Upper lobe of left lung (tissue), 6 donors: ENCODE data around the gene ACSM4. TPM values are rescaled to one million over a fixed set of nuclear protein-coding genes. Genes with fewer than 3 reads are reported as not detected.
A peak's percentile ranks its signal among the peaks of the same experiment; 100 is the strongest.

Source experiments
- ATAC-seq, 2 donors: fragments of 200-7000 bp; cut with Tn5 transposase; one replicate each; pipeline ENCODE4 v1.9.1; 2022; ENCODE audit warnings: mild to moderate bottlenecking in 2 of 2, moderate library complexity in 2 of 2; ENCODE audit not compliant: low FRiP score in 2 of 2
- DNase-seq, 2 donors: peaks; one replicate each; pipeline ENCODE4 v3.0.0-alpha.2; 2019 to 2020
- H3K27ac ChIP-seq, 4 donors: fragments of 200-600 bp; sonication (generic); one replicate each; pipeline ENCODE4 v1.5.1; 2016 to 2019
- H3K27me3 ChIP-seq, 4 donors: fragments of 200-600 bp; sonication (generic); one replicate each; pipeline ENCODE4 v1.5.1; 2017 to 2019
- H3K36me3 ChIP-seq, 4 donors: fragments of 200-600 bp; sonication (generic); one replicate each; pipeline ENCODE4 v1.5.1; 2016 to 2019
- H3K4me1 ChIP-seq, 4 donors: fragments of 200-600 bp; sonication (generic); one replicate each; pipeline ENCODE4 v1.5.1; 2018 to 2019
- H3K4me3 ChIP-seq, 4 donors: fragments of 200-600 bp; sonication (generic); one replicate each; pipeline ENCODE4 v1.5.1; 2017 to 2019; ENCODE audit warnings: mild to moderate bottlenecking in 2 of 4, moderate library complexity in 1 of 4
- H3K9me3 ChIP-seq, 4 donors: fragments of 200-600 bp; sonication (generic); one replicate each; pipeline ENCODE4 v1.5.1; 2018 to 2019
- CTCF ChIP-seq, 6 experiments: fragments of 450-650 bp in 4 of 6; fragments of 200-600 bp in 2 of 6; sonication (generic) in 2 of 6; IDR thresholded peaks; one replicate each; pipeline ENCODE4 v1.5.1; 2016 to 2019; ENCODE audit warnings: antibody characterized with exemption in 6 of 6
- EP300 ChIP-seq, 4 donors: sonication (generic); formaldehyde crosslinking; IDR thresholded peaks; one replicate each; pipeline ENCODE4 v1.5.1; 2017; ENCODE audit warnings: antibody characterized with exemption in 4 of 4, control low read depth in 2 of 4
- POLR2A ChIP-seq, 4 donors: fragments of 450-650 bp; IDR thresholded peaks; one replicate each; pipeline ENCODE4 v1.5.1; 2016 to 2017; ENCODE audit warnings: antibody characterized with exemption in 4 of 4, mild to moderate bottlenecking in 2 of 4
- POLR2AphosphoS5 ChIP-seq, 2 donors: sonication (generic); formaldehyde crosslinking; IDR thresholded peaks; one replicate each; pipeline ENCODE4 v1.5.1; 2017; ENCODE audit warnings: antibody characterized with exemption in 2 of 2
- WGBS, 2 donors: methylation state at CpG; one replicate each; pipeline ENCODE4 v1.1.5; 2017 to 2018; 5-methylcytosine and 5-hydroxymethylcytosine counted together
- total RNA-seq, 6 donors: library from RNA; depleted of rRNA in 4 of 6; stranded (reverse); fragments of >200 nt in 4 of 6; gene quantifications; one replicate each; pipeline versions ENCODE4 v1.1.0 to v1.2.1, GENCODE V29; 2016 to 2021
- donor health status: DM: no; HTN: no; CAD: no; lungs with moderate emphysema.
- donor health status: DM: no; HTN: yes; CAD: no; lungs with severe emphysema.

ACSM4 gene
- total RNA-seq, 6 donors from 2014 or later: not detected

DNA sequence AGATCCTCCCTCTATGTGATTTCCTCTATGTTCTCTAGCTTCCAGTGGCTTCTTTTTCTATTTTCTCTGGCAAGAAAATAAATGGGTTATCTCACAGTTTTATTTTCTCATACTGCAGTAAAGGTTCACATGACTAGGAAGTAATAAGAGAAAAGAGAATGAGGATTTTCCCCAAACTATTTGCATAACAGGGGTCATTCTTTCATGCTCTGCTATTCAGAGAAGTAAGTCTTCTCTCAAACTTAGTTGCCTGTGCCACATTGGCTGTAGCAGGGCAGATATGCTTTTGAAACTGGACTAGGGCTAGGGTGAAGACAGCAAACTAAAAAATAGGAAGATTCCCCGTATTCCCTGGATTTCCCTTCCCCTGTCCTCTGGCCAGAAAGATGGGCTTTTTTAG is 57.4 kb downstream of the ACSM4 start:
- Histone ChIP-seq H3K36me3 (no peaks in the 10 kb centered on the region), H3K27me3 (no peaks in the 10 kb centered on the region), H3K27ac (no peak overlapping the region), H3K4me1 (no peaks in the 10 kb centered on the region), H3K9me3 (no peaks in the 10 kb centered on the region), H3K4me3 (no peak overlapping the region)
- no peak for TF ChIP-seq CTCF (IDR thresholded peaks at IDR 0.05)
- TF ChIP-seq POLR2A (IDR thresholded peaks at IDR 0.05): no peak
- TF ChIP-seq POLR2AphosphoS5 (IDR thresholded peaks at IDR 0.05): no peak
- TF ChIP-seq EP300 (IDR thresholded peaks at IDR 0.05): no peak
- 71 to 83% methylated on average over 1 of the region's 1 CpG for WGBS, 2 donors
- DNase-seq: no peak
- ATAC-seq: no peak

- WGBS, 2 donors: 81 to 86% methylated on average over 3 of the region's 3 CpGs
- no peak for ATAC-seq
- no peaks in the 10 kb centered on the region for H3K36me3 ChIP-seq
- DNase-seq: no peak
- no peak overlapping the region for H3K27ac ChIP-seq
- no peak overlapping the region for H3K4me3 ChIP-seq
- TF ChIP-seq CTCF (IDR thresholded peaks at IDR 0.05): no peak
- no peak for TF ChIP-seq POLR2A (IDR thresholded peaks at IDR 0.05)
- no peak for TF ChIP-seq POLR2AphosphoS5 (IDR thresholded peaks at IDR 0.05)
- TF ChIP-seq EP300 (IDR thresholded peaks at IDR 0.05): no peak
- H3K27me3 ChIP-seq: no peaks in the 10 kb centered on the region
- no peaks in the 10 kb centered on the region for H3K9me3 ChIP-seq
- H3K4me1 ChIP-seq: no peaks in the 10 kb centered on the region
These were observed 58.9 kb downstream of the ACSM4 start for GRCh38 chr12:7362734-7363133.

DNA sequence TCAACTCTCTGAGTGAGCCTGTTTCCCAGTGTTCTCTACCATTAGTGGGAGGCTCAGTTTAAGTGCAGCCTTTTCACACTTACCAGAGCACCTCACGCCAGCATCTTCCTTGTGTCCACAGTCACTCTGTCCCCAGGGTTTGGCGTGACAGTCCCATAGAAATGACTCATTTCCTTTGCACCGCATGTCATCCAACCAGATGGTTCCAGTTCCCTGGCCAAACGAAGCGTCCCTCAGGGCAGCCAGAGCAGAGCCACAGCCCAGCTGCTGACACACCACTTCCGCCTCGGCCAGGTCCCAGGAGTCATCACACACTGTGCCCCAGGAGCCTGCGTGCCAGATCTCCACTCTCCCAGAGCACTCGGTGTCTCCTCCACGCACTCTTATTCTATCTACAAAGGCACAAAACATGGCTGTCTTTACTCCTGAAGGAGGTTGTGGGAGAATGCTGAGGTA is 65.4 kb downstream of the ACSM4 start:
- ATAC-seq (no peak), DNase-seq (peak in 1 of 2 donors; percentile 25)
- TF ChIP-seq POLR2A (IDR thresholded peaks at IDR 0.05): no peak
- TF ChIP-seq CTCF (IDR thresholded peaks at IDR 0.05): no peak
- TF ChIP-seq POLR2AphosphoS5 (IDR thresholded peaks at IDR 0.05): no peak
- TF ChIP-seq EP300 (IDR thresholded peaks at IDR 0.05): no peak
- 66 to 69% methylated on average over 10 of the region's 10 CpGs for WGBS, 2 donors
- Histone ChIP-seq H3K4me3 (no peak overlapping the region), H3K4me1 (no peaks in the 10 kb centered on the region), H3K36me3 (no peaks in the 10 kb centered on the region), H3K9me3 (no peaks in the 10 kb centered on the region), H3K27ac (no peak overlapping the region), H3K27me3 (no peaks in the 10 kb centered on the region)

GRCh38 chr12:7373226-7373625 is 69.4 kb downstream of the ACSM4 start:
- H3K4me3 ChIP-seq: no peak overlapping the region
- ATAC-seq (no peak), DNase-seq (no peak)
- no peak for TF ChIP-seq POLR2A (IDR thresholded peaks at IDR 0.05)
- TF ChIP-seq POLR2AphosphoS5 (IDR thresholded peaks at IDR 0.05): no peak
- TF ChIP-seq EP300 (IDR thresholded peaks at IDR 0.05): no peak
- TF ChIP-seq CTCF (IDR thresholded peaks at IDR 0.05): no peak
- H3K27ac ChIP-seq: no peak overlapping the region
- no peaks in the 10 kb centered on the region for H3K36me3 ChIP-seq
- H3K9me3 ChIP-seq: no peaks in the 10 kb centered on the region
- no peaks in the 10 kb centered on the region for H3K27me3 ChIP-seq
- H3K4me1 ChIP-seq: no peaks in the 10 kb centered on the region
- WGBS, 2 donors: 79 to 85% methylated on average over 6 of the region's 6 CpGs

DNA sequence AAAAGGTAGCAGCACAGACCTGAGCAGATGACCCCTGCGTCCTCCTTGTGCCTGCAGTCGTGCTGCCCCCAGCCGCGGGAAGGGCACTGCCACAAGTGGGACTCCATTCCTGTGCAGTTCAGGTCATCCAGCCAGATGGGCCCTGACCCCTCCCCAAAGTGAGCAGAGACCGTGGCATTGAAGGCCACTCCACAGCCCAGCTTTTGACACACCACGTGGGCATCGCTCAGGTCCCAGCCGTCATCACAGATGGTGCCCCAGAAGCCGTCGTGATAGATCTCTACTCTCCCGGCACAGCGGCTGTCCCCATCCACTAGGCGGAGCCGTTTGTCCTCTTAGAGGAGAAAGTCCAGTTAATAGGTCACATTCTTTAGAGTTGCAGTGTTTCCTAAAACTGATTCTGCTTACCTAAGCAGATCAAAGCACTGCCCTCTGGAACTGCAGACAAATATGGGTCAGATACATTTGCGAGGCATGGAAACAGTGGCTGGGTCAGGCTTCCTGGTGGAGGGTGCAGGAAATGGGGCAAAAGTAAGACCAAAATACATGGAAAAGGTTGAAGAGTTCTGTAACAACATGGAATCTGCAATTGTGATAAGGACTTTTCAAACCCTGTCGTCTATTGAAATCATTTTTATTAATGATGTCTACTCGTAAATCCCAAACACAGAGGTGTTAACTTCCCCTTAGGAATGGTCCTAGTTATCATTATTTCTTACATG is 70.7 kb downstream of the ACSM4 start:
- no peaks in the 10 kb centered on the region for H3K27me3 ChIP-seq
- H3K4me1 ChIP-seq: no peaks in the 10 kb centered on the region
- no peak overlapping the region for H3K4me3 ChIP-seq
- peak in 3 of 6 experiments; percentile 23 to 39 (median 26) for TF ChIP-seq CTCF (IDR thresholded peaks at IDR 0.05)
- TF ChIP-seq POLR2AphosphoS5 (IDR thresholded peaks at IDR 0.05): no peak
- H3K27ac ChIP-seq: no peak overlapping the region
- ATAC-seq (peak in 1 of 2 donors; percentile 70), DNase-seq (peak; percentile 40 to 45)
- 37 to 72% methylated on average over 8 to 17 of the region's 17 CpGs for WGBS, 2 donors
- no peaks in the 10 kb centered on the region for H3K36me3 ChIP-seq
- H3K9me3 ChIP-seq: no peaks in the 10 kb centered on the region
